ENCODE results near the gene PHRF1.

Gene PHRF1

GRCh38 chr11:637593-638521, 61.6 kb downstream of the PHRF1 start:
- Histone ChIP-seq H2AK5ac (ENCODE audit: low read length) (no peak overlapping the region), H3K4me2 (ENCODE audit: low read length) (peak overlapping the region; percentile 9), H2BK5ac (ENCODE audit: low read length) (no peak overlapping the region), H3K18ac (ENCODE audit: low read length) (no peak overlapping the region), H3K9ac (ENCODE audit: low read length) (no peak overlapping the region), H2BK120ac (ENCODE audit: low read depth, low read length) (no peak overlapping the region), H3K36me3 (ENCODE audit: control insufficient read depth, insufficient read depth, low read length) (no peaks in the 10 kb centered on the region), H3K27ac (ENCODE audit: low read depth, low read length) (no peak overlapping the region), H3K27me3 (ENCODE audit: insufficient read depth, low read length, poor library complexity) (peaks cover 20% of the 10 kb centered on the region), H3K79me2 (ENCODE audit: control insufficient read depth, insufficient read depth, low read length) (no peaks in the 10 kb centered on the region), H3K4me3 (ENCODE audit: low read length) (no peak overlapping the region), H3K4me1 (ENCODE audit: control insufficient read depth, low read depth, low read length) (no peaks in the 10 kb centered on the region), H3K79me1 (ENCODE audit: low read length) (no peaks in the 10 kb centered on the region), H2BK15ac (replicated peaks; ENCODE audit: low read depth) (no peak overlapping the region), H4K8ac (ENCODE audit: low read depth, low read length) (no peak overlapping the region), H3K56ac (ENCODE audit: low read length) (peak overlapping the region; percentile 42), H3K23ac (ENCODE audit: low read length) (peak overlapping the region; percentile 89), H3K4ac (ENCODE audit: low read depth, low read length) (no peak overlapping the region), H4K5ac (ENCODE audit: low read length) (no peak overlapping the region)
- WGBS (ENCODE audit: extremely low coverage, insufficient coverage, low lambda C conversion rate) = no CpG with 5 or more reads among the region's 55 CpGs
- no peak for DNase-seq

- Histone ChIP-seq H3K9ac (ENCODE audit: low read length) (no peak overlapping the region), H2BK15ac (replicated peaks; ENCODE audit: low read depth) (no peak overlapping the region), H3K27ac (ENCODE audit: low read depth, low read length) (no peak overlapping the region), H4K8ac (ENCODE audit: low read depth, low read length) (no peak overlapping the region), H3K23ac (ENCODE audit: low read length) (no peak overlapping the region), H3K4ac (ENCODE audit: low read depth, low read length) (no peak overlapping the region), H3K18ac (ENCODE audit: low read length) (no peak overlapping the region), H3K79me1 (ENCODE audit: low read length) (no peaks in the 10 kb centered on the region), H2BK5ac (ENCODE audit: low read length) (no peak overlapping the region), H3K36me3 (ENCODE audit: control insufficient read depth, insufficient read depth, low read length) (no peaks in the 10 kb centered on the region), H3K79me2 (ENCODE audit: control insufficient read depth, insufficient read depth, low read length) (no peaks in the 10 kb centered on the region), H3K56ac (ENCODE audit: low read length) (peak overlapping the region; percentile 56), H2AK5ac (ENCODE audit: low read length) (no peak overlapping the region), H3K4me2 (ENCODE audit: low read length) (peak overlapping the region; percentile 13), H4K5ac (ENCODE audit: low read length) (no peak overlapping the region), H3K27me3 (ENCODE audit: insufficient read depth, low read length, poor library complexity) (peaks cover 20% of the 10 kb centered on the region), H3K4me3 (ENCODE audit: low read length) (no peak overlapping the region), H3K4me1 (ENCODE audit: control insufficient read depth, low read depth, low read length) (no peaks in the 10 kb centered on the region), H2BK120ac (ENCODE audit: low read depth, low read length) (no peak overlapping the region)
- WGBS (ENCODE audit: extremely low coverage, insufficient coverage, low lambda C conversion rate) = no CpG with 5 or more reads among the region's 28 CpGs
- peak; percentile 69 for DNase-seq
Observed at GRCh38 chr11:638631-639331, 62.5 kb downstream of the PHRF1 start.

- H2BK15ac ChIP-seq (replicated peaks; ENCODE audit: low read depth) = no peak overlapping the region
- no CpG with 5 or more reads among the region's 80 CpGs for WGBS (ENCODE audit: extremely low coverage, insufficient coverage, low lambda C conversion rate)
- no peak overlapping the region for H3K18ac ChIP-seq (ENCODE audit: low read length)
- peak overlapping the region; percentile 42 for H3K56ac ChIP-seq (ENCODE audit: low read length)
- no peaks in the 10 kb centered on the region for H3K4me1 ChIP-seq (ENCODE audit: control insufficient read depth, low read depth, low read length)
- H3K36me3 ChIP-seq (ENCODE audit: control insufficient read depth, insufficient read depth, low read length) = no peaks in the 10 kb centered on the region
- no peak overlapping the region for H4K8ac ChIP-seq (ENCODE audit: low read depth, low read length)
- H2BK5ac ChIP-seq (ENCODE audit: low read length) = no peak overlapping the region
- H3K4me2 ChIP-seq (ENCODE audit: low read length) = peak overlapping the region; percentile 13
- no peak overlapping the region for H4K5ac ChIP-seq (ENCODE audit: low read length)
- H3K23ac ChIP-seq (ENCODE audit: low read length) = no peak overlapping the region
- H3K79me2 ChIP-seq (ENCODE audit: control insufficient read depth, insufficient read depth, low read length) = no peaks in the 10 kb centered on the region
- no peak overlapping the region for H2BK120ac ChIP-seq (ENCODE audit: low read depth, low read length)
- no peak overlapping the region for H3K27ac ChIP-seq (ENCODE audit: low read depth, low read length)
- no peak overlapping the region for H3K4me3 ChIP-seq (ENCODE audit: low read length)
- no peak overlapping the region for H3K4ac ChIP-seq (ENCODE audit: low read depth, low read length)
- DNase-seq = no peak
- peak overlapping the region; percentile 11 for H3K9ac ChIP-seq (ENCODE audit: low read length)
- no peaks in the 10 kb centered on the region for H3K79me1 ChIP-seq (ENCODE audit: low read length)
- peaks cover 20% of the 10 kb centered on the region for H3K27me3 ChIP-seq (ENCODE audit: insufficient read depth, low read length, poor library complexity)
- H2AK5ac ChIP-seq (ENCODE audit: low read length) = no peak overlapping the region
Observed at GRCh38 chr11:639332-639955, 63.2 kb downstream of the PHRF1 start.

- no peak overlapping the region for H3K4ac ChIP-seq (ENCODE audit: low read depth, low read length)
- no peak for DNase-seq
- no CpG with 5 or more reads among the region's 69 CpGs for WGBS (ENCODE audit: extremely low coverage, insufficient coverage, low lambda C conversion rate)
Observed at GRCh38 chr11:640021-640706, 63.9 kb downstream of the PHRF1 start.

GRCh38 chr11:641806-642370, 65.6 kb downstream of the PHRF1 start:
- no peaks in the 10 kb centered on the region for H3K79me1 ChIP-seq (ENCODE audit: low read length)
- H3K4ac ChIP-seq (ENCODE audit: low read depth, low read length) = no peak overlapping the region
- H3K4me3 ChIP-seq (ENCODE audit: low read length) = no peak overlapping the region
- H3K79me2 ChIP-seq (ENCODE audit: control insufficient read depth, insufficient read depth, low read length) = no peaks in the 10 kb centered on the region
- no peak for DNase-seq
- H4K5ac ChIP-seq (ENCODE audit: low read length) = no peak overlapping the region
- H3K27ac ChIP-seq (ENCODE audit: low read depth, low read length) = no peak overlapping the region
- H2AK5ac ChIP-seq (ENCODE audit: low read length) = no peak overlapping the region
- no CpG with 5 or more reads among the region's 19 CpGs for WGBS (ENCODE audit: extremely low coverage, insufficient coverage, low lambda C conversion rate)
- no peaks in the 10 kb centered on the region for H3K4me1 ChIP-seq (ENCODE audit: control insufficient read depth, low read depth, low read length)
- no peaks in the 10 kb centered on the region for H3K36me3 ChIP-seq (ENCODE audit: control insufficient read depth, insufficient read depth, low read length)
- no peak overlapping the region for H3K18ac ChIP-seq (ENCODE audit: low read length)
- no peak overlapping the region for H3K56ac ChIP-seq (ENCODE audit: low read length)
- no peak overlapping the region for H3K9ac ChIP-seq (ENCODE audit: low read length)
- H3K4me2 ChIP-seq (ENCODE audit: low read length) = no peak overlapping the region
- no peak overlapping the region for H4K8ac ChIP-seq (ENCODE audit: low read depth, low read length)
- peaks cover 13% of the 10 kb centered on the region for H3K27me3 ChIP-seq (ENCODE audit: insufficient read depth, low read length, poor library complexity)
- H2BK15ac ChIP-seq (replicated peaks; ENCODE audit: low read depth) = no peak overlapping the region
- H2BK5ac ChIP-seq (ENCODE audit: low read length) = no peak overlapping the region
- H3K23ac ChIP-seq (ENCODE audit: low read length) = no peak overlapping the region
- H2BK120ac ChIP-seq (ENCODE audit: low read depth, low read length) = no peak overlapping the region

More at GRCh38 chr11:640021-640706, 63.9 kb downstream of the PHRF1 start:
- no peak overlapping the region for H4K5ac ChIP-seq (ENCODE audit: low read length)
- no peaks in the 10 kb centered on the region for H3K4me1 ChIP-seq (ENCODE audit: control insufficient read depth, low read depth, low read length)
- H3K4me2 ChIP-seq (ENCODE audit: low read length) = no peak overlapping the region
- H3K36me3 ChIP-seq (ENCODE audit: control insufficient read depth, insufficient read depth, low read length) = no peaks in the 10 kb centered on the region
- no peak overlapping the region for H3K23ac ChIP-seq (ENCODE audit: low read length)
- H3K56ac ChIP-seq (ENCODE audit: low read length) = no peak overlapping the region
- no peaks in the 10 kb centered on the region for H3K79me1 ChIP-seq (ENCODE audit: low read length)
- H2BK120ac ChIP-seq (ENCODE audit: low read depth, low read length) = no peak overlapping the region
- no peak overlapping the region for H2BK5ac ChIP-seq (ENCODE audit: low read length)
- H2BK15ac ChIP-seq (replicated peaks; ENCODE audit: low read depth) = no peak overlapping the region
- H3K79me2 ChIP-seq (ENCODE audit: control insufficient read depth, insufficient read depth, low read length) = no peaks in the 10 kb centered on the region
- peaks cover 20% of the 10 kb centered on the region for H3K27me3 ChIP-seq (ENCODE audit: insufficient read depth, low read length, poor library complexity)
- H4K8ac ChIP-seq (ENCODE audit: low read depth, low read length) = no peak overlapping the region
- no peak overlapping the region for H3K9ac ChIP-seq (ENCODE audit: low read length)
- H3K18ac ChIP-seq (ENCODE audit: low read length) = no peak overlapping the region
- no peak overlapping the region for H3K27ac ChIP-seq (ENCODE audit: low read depth, low read length)
- H2AK5ac ChIP-seq (ENCODE audit: low read length) = no peak overlapping the region
- H3K4me3 ChIP-seq (ENCODE audit: low read length) = no peak overlapping the region
